T-helper 2 cell treated with Interferon-gamma antibody and Interleukin-4, amounts not matched to agents 5 μg/mL and 100 μg/mL, for 36 hours (primary cell): ENCODE data around the gene NFATC2IP.

Experiments used
- DNase-seq: peaks from one replicate; pipeline ENCODE4 v3.0.0; 2021; ENCODE audit warnings: low spot score
- H3K27ac Mint-ChIP-seq: one replicate; pipeline ENCODE4 v1.8.0; 2021; ENCODE audit warnings: mild to moderate bottlenecking, mixed read lengths
- H3K27me3 Mint-ChIP-seq: one replicate; pipeline ENCODE4 v1.8.0; 2021; ENCODE audit warnings: low read depth, mixed read lengths
- H3K36me3 Mint-ChIP-seq: one replicate; pipeline ENCODE4 v1.8.0; 2021; ENCODE audit warnings: low read depth, mixed read lengths
- H3K4me1 Mint-ChIP-seq: one replicate; pipeline ENCODE4 v1.8.0; 2021; ENCODE audit warnings: low read depth, mixed read lengths
- H3K4me3 Mint-ChIP-seq: one replicate; pipeline ENCODE4 v1.8.0; 2022; ENCODE audit warnings: mild to moderate bottlenecking, moderate library complexity, mixed read lengths
- H3K9me3 Mint-ChIP-seq: one replicate; pipeline ENCODE4 v1.8.0; 2021; ENCODE audit warnings: mixed read lengths

The NFATC2IP gene

GRCh38 chr16:28950648-28951409, at the start of gene NFATC2IP:
Gene NFATC2IP, plus strand, starts transcription at chr16:28950937. Its CDS starts 75 bp downstream, at chr16:28951012.
- peaks cover 5% of the 10 kb centered on the region for H3K27me3 Mint-ChIP-seq
- peak within 1 kb of the TSS; percentile 88 for H3K4me3 Mint-ChIP-seq
- DNase-seq, result peak; percentile 100
- peak within 1 kb of the TSS; percentile 94 for H3K27ac Mint-ChIP-seq
- no peaks in the 10 kb centered on the region for H3K9me3 Mint-ChIP-seq
- peaks cover 23% of the 10 kb centered on the region for H3K4me1 Mint-ChIP-seq
- peaks cover 37% of the 10 kb centered on the region for H3K36me3 Mint-ChIP-seq

GRCh38 chr16:28901862-28902261, 48.9 kb upstream of the NFATC2IP start:
- Mint-ChIP-seq H3K27ac (no peak overlapping the region), H3K27me3 (no peaks in the 10 kb centered on the region), H3K9me3 (no peaks in the 10 kb centered on the region), H3K4me1 (no peaks in the 10 kb centered on the region), H3K36me3 (no peaks in the 10 kb centered on the region), H3K4me3 (no peak overlapping the region)
- no peak for DNase-seq

GRCh38 chr16:28902909-28903308, 47.8 kb upstream of the NFATC2IP start:
- no peaks in the 10 kb centered on the region for H3K4me1 Mint-ChIP-seq
- no peaks in the 10 kb centered on the region for H3K9me3 Mint-ChIP-seq
- H3K27ac Mint-ChIP-seq, result no peak overlapping the region
- H3K36me3 Mint-ChIP-seq, result no peaks in the 10 kb centered on the region
- no peak for DNase-seq
- H3K27me3 Mint-ChIP-seq, result no peaks in the 10 kb centered on the region
- no peak overlapping the region for H3K4me3 Mint-ChIP-seq

GRCh38 chr16:28903344-28904042, 47.2 kb upstream of the NFATC2IP start:
- no peaks in the 10 kb centered on the region for H3K4me1 Mint-ChIP-seq
- H3K9me3 Mint-ChIP-seq, result no peaks in the 10 kb centered on the region
- H3K27ac Mint-ChIP-seq, result no peak overlapping the region
- no peak overlapping the region for H3K4me3 Mint-ChIP-seq
- no peaks in the 10 kb centered on the region for H3K36me3 Mint-ChIP-seq
- DNase-seq, result no peak
- no peaks in the 10 kb centered on the region for H3K27me3 Mint-ChIP-seq

GRCh38 chr16:28904363-28904762, 46.4 kb upstream of the NFATC2IP start:
- Mint-ChIP-seq H3K27ac (no peak overlapping the region), H3K4me1 (no peaks in the 10 kb centered on the region), H3K36me3 (no peaks in the 10 kb centered on the region)

GRCh38 chr16:28904828-28905227, 45.9 kb upstream of the NFATC2IP start:
- Mint-ChIP-seq H3K4me1 (no peaks in the 10 kb centered on the region), H3K36me3 (no peaks in the 10 kb centered on the region), H3K4me3 (no peak overlapping the region), H3K27me3 (no peaks in the 10 kb centered on the region), H3K9me3 (no peaks in the 10 kb centered on the region), H3K27ac (no peak overlapping the region)
- DNase-seq, result no peak

More at GRCh38 chr16:28904363-28904762, 46.4 kb upstream of the NFATC2IP start:
- no peak for DNase-seq
- no peaks in the 10 kb centered on the region for H3K27me3 Mint-ChIP-seq
- no peaks in the 10 kb centered on the region for H3K9me3 Mint-ChIP-seq
- H3K4me3 Mint-ChIP-seq, result no peak overlapping the region

GRCh38 chr16:28905229-28905754, 45.4 kb upstream of the NFATC2IP start:
- Mint-ChIP-seq H3K4me1 (no peaks in the 10 kb centered on the region), H3K4me3 (no peak overlapping the region)

GRCh38 chr16:28905800-28906372, 44.9 kb upstream of the NFATC2IP start:
- Mint-ChIP-seq H3K27me3 (no peaks in the 10 kb centered on the region), H3K36me3 (peaks cover 2% of the 10 kb centered on the region), H3K4me3 (no peak overlapping the region), H3K4me1 (no peaks in the 10 kb centered on the region), H3K27ac (no peak overlapping the region), H3K9me3 (no peaks in the 10 kb centered on the region)
- DNase-seq, result no peak

More at GRCh38 chr16:28905229-28905754, 45.4 kb upstream of the NFATC2IP start:
- H3K27ac Mint-ChIP-seq, result no peak overlapping the region
- H3K9me3 Mint-ChIP-seq, result no peaks in the 10 kb centered on the region
- no peak for DNase-seq
- peaks cover 2% of the 10 kb centered on the region for H3K36me3 Mint-ChIP-seq
- no peaks in the 10 kb centered on the region for H3K27me3 Mint-ChIP-seq

- Mint-ChIP-seq H3K27ac (no peak overlapping the region), H3K36me3 (peaks cover 9% of the 10 kb centered on the region), H3K27me3 (no peaks in the 10 kb centered on the region), H3K4me1 (no peaks in the 10 kb centered on the region), H3K9me3 (no peaks in the 10 kb centered on the region), H3K4me3 (no peak overlapping the region)
- no peak for DNase-seq
Observed at GRCh38 chr16:28910086-28911031, 40.4 kb upstream of the NFATC2IP start.

GRCh38 chr16:28912558-28912957, 38.2 kb upstream of the NFATC2IP start:
- Mint-ChIP-seq H3K4me1 (no peaks in the 10 kb centered on the region), H3K27ac (no peak overlapping the region), H3K4me3 (no peak overlapping the region), H3K36me3 (peaks cover 13% of the 10 kb centered on the region), H3K9me3 (no peaks in the 10 kb centered on the region), H3K27me3 (no peaks in the 10 kb centered on the region)
- DNase-seq, result no peak

- peaks cover 16% of the 10 kb centered on the region for H3K36me3 Mint-ChIP-seq
Observed at GRCh38 chr16:28913946-28914724, 36.6 kb upstream of the NFATC2IP start.

GRCh38 chr16:28915181-28915580, 35.6 kb upstream of the NFATC2IP start:
- Mint-ChIP-seq H3K9me3 (no peaks in the 10 kb centered on the region), H3K4me3 (no peak overlapping the region), H3K27ac (no peak overlapping the region), H3K27me3 (no peaks in the 10 kb centered on the region), H3K4me1 (no peaks in the 10 kb centered on the region), H3K36me3 (peaks cover 21% of the 10 kb centered on the region)
- DNase-seq, result no peak

More at GRCh38 chr16:28913946-28914724, 36.6 kb upstream of the NFATC2IP start:
- H3K4me1 Mint-ChIP-seq, result no peaks in the 10 kb centered on the region
- no peak overlapping the region for H3K27ac Mint-ChIP-seq
- no peak overlapping the region for H3K4me3 Mint-ChIP-seq
- no peak for DNase-seq
- H3K27me3 Mint-ChIP-seq, result no peaks in the 10 kb centered on the region
- no peaks in the 10 kb centered on the region for H3K9me3 Mint-ChIP-seq

- DNase-seq, result no peak
- no peaks in the 10 kb centered on the region for H3K27me3 Mint-ChIP-seq
- H3K27ac Mint-ChIP-seq, result no peak overlapping the region
- no peaks in the 10 kb centered on the region for H3K4me1 Mint-ChIP-seq
- H3K9me3 Mint-ChIP-seq, result no peaks in the 10 kb centered on the region
- peaks cover 25% of the 10 kb centered on the region for H3K36me3 Mint-ChIP-seq
- no peak overlapping the region for H3K4me3 Mint-ChIP-seq
Observed at GRCh38 chr16:28917095-28917494, 33.6 kb upstream of the NFATC2IP start.
